Measurements from ENCODE around the gene TWSG1. TPM values are rescaled to one million over a fixed set of nuclear protein-coding genes. Genes with fewer than 3 reads are reported as not detected.
"Not testable (repeated sequence)": the region's sequence is repeated elsewhere in the genome, so short reads cannot be mapped to it uniquely, and the experiment has no call there.

The TWSG1 gene
- total and polyA plus RNA-seq, 2 donors from 2014 or later, result 16.9 to 50.1 TPM

- H3K9me3 ChIP-seq (ENCODE audit: control insufficient read depth in 2 of 3, insufficient read depth in 1 of 3, low read length in 3 of 3), result no peaks in the 10 kb centered on the region
- no peaks in the 10 kb centered on the region for H3K27me3 ChIP-seq (ENCODE audit: control insufficient read depth, insufficient read depth, low read length)
- H3K27ac ChIP-seq (ENCODE audit: low read depth in 2 of 2, low read length in 2 of 2), result no peak overlapping the region
- FAIRE-seq (no peak), DNase-seq (no peak)
- H3K4me3 ChIP-seq (ENCODE audit: low read length in 3 of 3), result no peak overlapping the region
- no peaks in the 10 kb centered on the region for H3K4me1 ChIP-seq (ENCODE audit: control insufficient read depth in 2 of 3, insufficient read depth in 2 of 3, low read depth in 1 of 3, low read length in 3 of 3)
- intact Hi-C loops (cut with DNase I), result no loop called here
- no peak overlapping the region for H3K9ac ChIP-seq (ENCODE audit: low read length in 3 of 3)
- no peak for TF ChIP-seq CTCF (IDR thresholded peaks at IDR 0.05; ENCODE audit: borderline replicate concordance, extremely low read depth, insufficient read depth)
- H3K36me3 ChIP-seq (ENCODE audit: control insufficient read depth in 2 of 3, insufficient read depth in 3 of 3, low read length in 3 of 3), result no peaks in the 10 kb centered on the region
Observed at GRCh38 chr18:9431296-9431695, 96.7 kb downstream of the TWSG1 start.

- H3K4me3 ChIP-seq (ENCODE audit: low read length in 3 of 3); intact Hi-C loops (cut with DNase I); H3K36me3 ChIP-seq (ENCODE audit: control insufficient read depth in 2 of 3, insufficient read depth in 3 of 3, low read length in 3 of 3); FAIRE-seq; H3K4me1 ChIP-seq (ENCODE audit: control insufficient read depth in 2 of 3, insufficient read depth in 2 of 3, low read depth in 1 of 3, low read length in 3 of 3); H3K27me3 ChIP-seq (ENCODE audit: control insufficient read depth, insufficient read depth, low read length); H3K9ac ChIP-seq (ENCODE audit: low read length in 3 of 3); DNase-seq; H3K27ac ChIP-seq (ENCODE audit: low read depth in 2 of 2, low read length in 2 of 2); H3K9me3 ChIP-seq (ENCODE audit: control insufficient read depth in 2 of 3, insufficient read depth in 1 of 3, low read length in 3 of 3): not testable (repeated sequence)
Observed at GRCh38 chr18:9433122-9433521, 98.5 kb downstream of the TWSG1 start.

GRCh38 chr18:9433671-9434121 is 99.1 kb downstream of the TWSG1 start:
- Histone ChIP-seq H3K27me3 (ENCODE audit: control insufficient read depth, insufficient read depth, low read length) (no peaks in the 10 kb centered on the region), H3K4me3 (ENCODE audit: low read length in 3 of 3) (no peak overlapping the region), H3K36me3 (ENCODE audit: control insufficient read depth in 2 of 3, insufficient read depth in 3 of 3, low read length in 3 of 3) (no peaks in the 10 kb centered on the region), H3K9ac (ENCODE audit: low read length in 3 of 3) (no peak overlapping the region), H3K9me3 (ENCODE audit: control insufficient read depth in 2 of 3, insufficient read depth in 1 of 3, low read length in 3 of 3) (no peaks in the 10 kb centered on the region), H3K27ac (ENCODE audit: low read depth in 2 of 2, low read length in 2 of 2) (no peak overlapping the region), H3K4me1 (ENCODE audit: control insufficient read depth in 2 of 3, insufficient read depth in 2 of 3, low read depth in 1 of 3, low read length in 3 of 3) (no peaks in the 10 kb centered on the region)
- FAIRE-seq, result no peak
- no peak for TF ChIP-seq CTCF (IDR thresholded peaks at IDR 0.05; ENCODE audit: borderline replicate concordance, extremely low read depth, insufficient read depth)
- DNase-seq, result peak in 4 of 5 donors; percentile 53 to 77 (median 58)
- intact Hi-C loops (cut with DNase I), result no loop called here

GRCh38 chr18:9434122-9434701 is 99.6 kb downstream of the TWSG1 start:
- DNase-seq (no peak), FAIRE-seq (no peak)
- intact Hi-C loops (cut with DNase I), result no loop called here
- Histone ChIP-seq H3K27ac (ENCODE audit: low read depth in 2 of 2, low read length in 2 of 2) (no peak overlapping the region), H3K36me3 (ENCODE audit: control insufficient read depth in 2 of 3, insufficient read depth in 3 of 3, low read length in 3 of 3) (no peaks in the 10 kb centered on the region), H3K9me3 (ENCODE audit: control insufficient read depth in 2 of 3, insufficient read depth in 1 of 3, low read length in 3 of 3) (no peaks in the 10 kb centered on the region), H3K9ac (ENCODE audit: low read length in 3 of 3) (no peak overlapping the region), H3K4me1 (ENCODE audit: control insufficient read depth in 2 of 3, insufficient read depth in 2 of 3, low read depth in 1 of 3, low read length in 3 of 3) (no peaks in the 10 kb centered on the region), H3K4me3 (ENCODE audit: low read length in 3 of 3) (no peak overlapping the region), H3K27me3 (ENCODE audit: control insufficient read depth, insufficient read depth, low read length) (no peaks in the 10 kb centered on the region)
- TF ChIP-seq CTCF (IDR thresholded peaks at IDR 0.05; ENCODE audit: borderline replicate concordance, extremely low read depth, insufficient read depth), result no peak

Data from kidney (tissue), 14 donors.